WERI-Rb-1 (cell line): ENCODE measurements around the gene GIMAP6.
"Not testable (repeated sequence)": the region's sequence is repeated elsewhere in the genome, so short reads cannot be mapped to it uniquely, and the experiment has no call there.

Source experiments
- DNase-seq: peaks from one replicate; pipeline ENCODE4 v3.0.0-alpha.2; 2020
- H3K27ac ChIP-seq: fragments of 250-450 bp; sonication (Bioruptor Pico); 2 replicates; pipeline ENCODE4 v1.5.1; 2020; ENCODE audit warnings: mild to moderate bottlenecking, moderate library complexity
- H3K27me3 ChIP-seq: fragments of 250-450 bp; sonication (Bioruptor Pico); 2 replicates; pipeline ENCODE4 v1.5.1; 2021; ENCODE audit warnings: mild to moderate bottlenecking, low read depth, moderate library complexity; ENCODE audit not compliant: insufficient read depth, severe bottlenecking
- H3K36me3 ChIP-seq: fragments of 250-450 bp; sonication (Bioruptor Pico); 2 replicates; pipeline ENCODE4 v1.5.1; 2020; ENCODE audit warnings: mild to moderate bottlenecking, moderate library complexity
- H3K4me3 ChIP-seq: 2 replicates; pipeline ENCODE4 v1.5.1; 2011; ENCODE audit warnings: low read depth, mild to moderate bottlenecking, control low read depth, low read length
- H3K9me3 ChIP-seq: fragments of 250-450 bp; sonication (Bioruptor Pico); 2 replicates; pipeline ENCODE4 v1.5.1; 2021; ENCODE audit warnings: mild to moderate bottlenecking, moderate library complexity; ENCODE audit not compliant: severe bottlenecking
- CTCF ChIP-seq: IDR thresholded peaks from 2 replicates; pipeline ENCODE4 v1.5.1; 2011; ENCODE audit warnings: low read depth, mild to moderate bottlenecking, control low read depth, inconsistent platforms, low read length

Gene GIMAP6

DNA sequence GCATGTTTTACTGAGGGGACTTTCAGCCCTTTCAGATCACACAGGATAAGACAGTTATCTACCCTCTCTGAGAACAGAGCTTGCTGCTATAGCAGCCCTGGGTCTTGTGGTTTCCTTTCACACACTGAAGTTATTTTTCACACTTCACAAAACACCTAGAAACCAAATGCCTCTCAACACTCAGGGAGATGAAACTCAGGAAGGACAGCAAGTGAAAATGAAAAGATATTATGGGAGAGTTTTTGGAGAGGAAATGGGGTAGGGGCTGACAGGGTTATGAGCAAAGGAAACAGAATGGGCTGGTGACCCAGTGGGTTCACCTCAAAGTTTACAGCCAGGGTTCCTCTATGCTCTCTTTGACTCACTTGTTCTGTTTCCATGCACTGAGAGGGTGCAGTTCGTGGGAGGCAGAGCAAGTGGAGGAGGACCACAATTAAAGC is 36.3 kb upstream of the GIMAP6 start:
- no peak overlapping the region for H3K27ac ChIP-seq
- no peak for DNase-seq
- H3K4me3 ChIP-seq = no peak overlapping the region

DNA sequence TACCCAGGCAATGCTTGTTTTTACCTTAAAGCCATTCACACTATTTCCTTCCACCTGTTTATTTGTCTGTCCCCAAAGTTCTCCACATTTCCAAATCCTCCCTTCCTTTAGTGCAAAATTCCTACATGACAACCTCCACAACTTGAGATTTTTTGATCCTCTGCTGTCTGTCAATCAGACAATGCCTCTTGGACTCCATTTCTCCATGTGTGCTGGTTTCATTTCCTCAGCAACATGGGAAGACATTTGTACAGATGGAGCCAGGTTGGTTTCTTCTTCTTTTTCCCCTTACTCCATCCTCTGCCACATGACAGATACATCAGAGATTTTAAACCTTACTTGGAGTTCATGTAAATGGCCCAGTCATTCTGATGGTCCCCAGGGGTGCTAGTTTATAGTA is 34.2 kb upstream of the GIMAP6 start:
- no peak overlapping the region for H3K27ac ChIP-seq
- TF ChIP-seq CTCF = no peak
- H3K36me3 ChIP-seq = no peaks in the 10 kb centered on the region
- no peak for DNase-seq
- H3K9me3 ChIP-seq = no peaks in the 10 kb centered on the region
- H3K4me3 ChIP-seq = no peak overlapping the region
- H3K27me3 ChIP-seq = no peaks in the 10 kb centered on the region

More for the DNA sequence above, 36.3 kb upstream of the GIMAP6 start:
- Histone ChIP-seq H3K9me3 (no peaks in the 10 kb centered on the region), H3K36me3 (no peaks in the 10 kb centered on the region), H3K27me3 (no peaks in the 10 kb centered on the region)
- no peak for TF ChIP-seq CTCF

GRCh38 chr7:150665896-150666295 is 33.7 kb upstream of the GIMAP6 start:
- no peaks in the 10 kb centered on the region for H3K9me3 ChIP-seq
- no peak overlapping the region for H3K4me3 ChIP-seq
- no peak for TF ChIP-seq CTCF
- no peak for DNase-seq
- no peaks in the 10 kb centered on the region for H3K27me3 ChIP-seq
- H3K36me3 ChIP-seq = no peaks in the 10 kb centered on the region
- no peak overlapping the region for H3K27ac ChIP-seq

- Histone ChIP-seq H3K4me3 (no peak overlapping the region), H3K36me3 (no peaks in the 10 kb centered on the region), H3K27me3 (no peaks in the 10 kb centered on the region), H3K9me3 (no peaks in the 10 kb centered on the region), H3K27ac (no peak overlapping the region)
- TF ChIP-seq CTCF = no peak
- no peak for DNase-seq
Observed at GRCh38 chr7:150665089-150665748, 33.0 kb upstream of the GIMAP6 start.

GRCh38 chr7:150663802-150664494 is 31.8 kb upstream of the GIMAP6 start:
- no peak for TF ChIP-seq CTCF
- Histone ChIP-seq H3K27me3 (no peaks in the 10 kb centered on the region), H3K36me3 (no peaks in the 10 kb centered on the region), H3K4me3 (no peak overlapping the region), H3K27ac (no peak overlapping the region), H3K9me3 (no peaks in the 10 kb centered on the region)
- DNase-seq = no peak

- H3K27me3 ChIP-seq = not testable (repeated sequence)
Observed at GRCh38 chr7:150662821-150663220, 30.6 kb upstream of the GIMAP6 start.

More at GRCh38 chr7:150662821-150663220, 30.6 kb upstream of the GIMAP6 start:
- H3K4me3 ChIP-seq, DNase-seq, H3K9me3 ChIP-seq, H3K27ac ChIP-seq, H3K36me3 ChIP-seq: not testable (repeated sequence)
